ENCODE results near the gene SORBS1.

Gene SORBS1

DNA sequence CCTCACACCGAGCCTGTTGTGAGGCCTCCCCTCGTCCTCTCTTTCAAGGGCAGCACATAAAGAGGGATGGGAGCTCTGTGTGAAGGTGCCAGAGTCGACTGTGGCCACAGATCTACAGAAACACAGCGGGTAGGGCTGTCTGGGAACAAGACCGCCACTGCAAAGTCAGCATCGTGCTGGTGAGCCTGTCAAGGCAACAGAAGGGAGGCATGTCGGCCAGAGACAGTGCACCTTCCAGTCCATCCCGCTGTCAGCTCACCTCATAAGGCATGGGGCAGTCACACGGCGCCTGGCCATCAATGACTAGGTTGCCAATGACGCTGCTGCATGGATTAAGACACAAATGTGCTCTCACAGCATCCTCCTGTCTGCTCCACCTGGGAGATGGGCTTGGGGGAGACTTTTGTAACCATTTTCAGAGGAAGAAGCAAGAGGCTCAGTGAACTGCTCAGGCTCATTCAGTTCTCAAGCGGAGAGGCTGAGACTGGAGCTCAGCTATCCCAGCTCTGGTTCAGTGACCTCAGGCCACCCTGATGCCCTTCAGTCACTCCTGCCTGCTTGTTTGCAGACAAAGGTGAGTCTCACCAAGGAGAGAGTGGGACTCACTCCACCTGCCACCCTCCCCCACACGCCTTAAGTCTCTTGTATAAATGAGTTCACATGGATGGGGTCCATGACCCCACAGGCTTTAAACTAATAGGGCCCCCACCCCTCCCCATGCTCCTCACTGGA is 125.5 kb downstream of the SORBS1 start:
- DNase-seq (ENCODE audit: low read depth) = no peak

DNA sequence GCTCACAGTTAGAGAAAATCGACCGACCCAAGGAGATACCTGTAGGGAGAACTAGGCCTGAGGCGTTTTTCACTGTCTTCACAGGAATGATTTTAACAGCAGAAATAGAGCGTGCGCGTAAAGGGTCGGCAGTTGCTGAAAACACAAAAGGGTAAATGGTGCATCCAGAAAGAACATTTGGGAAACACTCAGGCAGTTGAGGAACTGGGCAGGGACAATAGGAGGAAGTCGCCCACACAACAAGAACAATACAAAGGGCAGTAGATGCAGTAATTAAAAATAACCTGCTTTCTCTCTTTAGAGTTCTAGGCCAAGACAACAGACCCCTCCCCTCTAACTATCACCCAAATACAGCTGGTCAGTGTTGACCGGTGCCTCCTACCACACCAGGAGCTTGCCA is 126.6 kb downstream of the SORBS1 start:
- DNase-seq (ENCODE audit: low read depth) = no peak

DNA sequence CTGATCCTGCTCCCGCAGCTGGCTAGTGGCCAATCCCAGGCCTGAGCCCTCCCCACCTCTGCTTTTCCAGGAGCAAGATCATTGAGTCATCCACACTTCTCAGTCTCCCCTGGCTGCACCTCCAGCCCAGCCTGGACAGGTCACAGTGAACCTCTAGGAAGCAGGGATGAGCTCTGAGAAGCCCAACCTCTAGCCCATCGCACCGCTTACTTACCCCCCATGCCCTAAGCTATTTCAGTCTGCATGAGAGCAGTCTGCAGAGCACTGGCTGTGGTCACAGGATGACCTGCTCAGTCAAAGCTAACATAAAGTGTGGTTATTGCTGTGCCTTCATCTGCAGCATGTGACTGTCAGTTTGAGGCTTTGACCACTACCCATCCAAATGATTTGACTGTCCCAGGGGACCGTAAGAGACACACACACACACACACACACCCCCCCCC is 129.2 kb downstream of the SORBS1 start:
- no peak for DNase-seq (ENCODE audit: low read depth)

GRCh38 chr10:95430231-95430951 is 130.8 kb downstream of the SORBS1 start:
- no peak for DNase-seq (ENCODE audit: low read depth)

DNA sequence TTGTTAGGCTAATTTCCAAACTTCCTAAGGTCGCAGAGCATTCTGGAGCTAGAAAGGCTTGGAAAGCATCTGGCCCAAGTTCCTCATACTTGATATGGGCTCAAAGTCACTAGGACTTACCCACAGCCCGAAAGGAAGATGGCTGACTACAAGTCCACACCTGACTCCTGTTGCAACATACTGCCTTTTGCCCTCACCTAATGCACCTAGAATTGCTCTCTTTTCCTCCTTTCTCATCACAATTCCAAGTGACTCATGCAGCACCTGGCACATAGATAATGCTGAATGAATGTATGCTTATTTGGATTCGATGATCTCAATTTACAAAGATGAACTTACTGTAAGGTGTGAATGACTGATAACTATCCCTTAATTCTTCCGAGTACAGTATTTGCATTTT is 131.5 kb downstream of the SORBS1 start:
- no peak for DNase-seq (ENCODE audit: low read depth)

DNA sequence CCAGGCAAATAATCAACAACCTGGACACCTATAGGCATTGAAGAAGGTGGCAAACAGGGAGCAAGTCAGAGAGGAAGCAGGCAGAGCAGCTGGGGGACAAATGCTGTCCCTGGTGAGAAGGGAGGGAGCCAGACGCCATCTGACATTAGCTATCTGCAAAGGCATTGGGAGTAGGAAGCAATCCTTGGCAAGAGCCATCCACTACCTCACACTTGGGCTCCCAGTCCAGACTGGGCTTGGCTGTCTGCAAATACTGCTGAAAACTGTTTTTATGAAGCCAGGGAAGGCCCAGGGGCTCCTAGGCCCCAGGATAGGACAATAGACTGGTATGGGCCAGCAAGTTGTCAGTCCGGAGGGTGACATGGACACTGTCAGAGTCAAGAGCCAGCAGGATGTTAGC is 132.5 kb downstream of the SORBS1 start:
- DNase-seq (ENCODE audit: low read depth) = no peak

DNA sequence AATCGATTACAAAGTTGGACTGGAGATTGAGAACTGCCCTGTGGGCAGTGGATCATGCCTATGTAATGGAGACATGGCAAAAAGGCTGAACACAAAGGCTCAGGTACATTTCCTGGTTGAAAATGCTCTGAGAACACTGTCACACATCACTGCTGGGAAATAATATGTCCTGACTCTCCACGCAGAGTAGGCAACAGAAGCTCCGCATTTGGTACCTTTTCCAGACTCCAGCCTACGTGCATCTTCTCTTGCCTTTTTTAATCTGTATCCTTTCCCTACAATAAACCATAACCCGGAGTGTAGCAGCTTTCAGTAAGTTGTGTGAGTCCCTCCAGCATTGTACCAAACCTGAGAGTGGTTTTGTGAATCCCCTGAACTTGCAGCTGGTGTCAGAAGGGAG is 134.7 kb downstream of the SORBS1 start:
- no peak for DNase-seq (ENCODE audit: low read depth)

- no peak for DNase-seq (ENCODE audit: low read depth)
Observed at GRCh38 chr10:95425592-95426465, 135.3 kb downstream of the SORBS1 start.

DNA sequence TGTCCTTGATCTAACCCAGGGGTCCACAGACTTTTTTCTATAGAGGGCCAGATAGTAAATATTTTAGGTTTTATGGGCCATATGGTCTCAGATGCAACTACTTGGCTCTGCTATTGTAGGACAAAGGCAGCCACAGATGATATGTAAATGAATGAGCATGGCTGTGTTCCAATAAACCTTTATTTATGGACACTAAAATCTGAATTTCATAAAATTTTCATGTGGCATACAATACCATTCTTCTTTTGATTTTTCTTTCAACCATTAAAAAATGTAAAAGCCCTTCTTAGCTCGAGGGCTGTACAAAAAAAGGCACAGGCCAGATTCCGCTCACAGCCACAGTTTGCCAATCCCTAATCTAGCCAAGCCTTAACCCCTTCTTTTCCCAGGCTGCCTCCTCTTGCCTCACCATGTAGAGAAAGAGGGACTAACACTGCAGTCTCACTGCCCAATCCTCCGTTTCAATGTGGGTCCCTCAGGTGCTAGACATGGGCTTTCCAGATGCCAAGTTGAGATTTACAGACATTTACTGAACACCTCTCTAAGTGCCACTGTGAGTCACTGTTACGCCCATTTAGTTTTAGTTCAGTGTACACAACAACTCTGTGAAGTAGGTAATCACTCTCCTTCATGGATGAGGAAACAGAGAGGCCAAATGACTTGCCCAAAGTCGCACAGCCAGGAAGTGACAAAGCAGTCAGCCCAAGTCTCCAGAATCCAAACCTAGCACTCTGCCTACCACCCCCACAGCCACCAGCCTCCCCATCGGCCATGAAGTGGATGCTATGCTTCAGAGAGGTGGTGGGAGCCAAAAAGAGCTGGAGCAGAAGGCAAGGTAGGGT is 137.8 kb downstream of the SORBS1 start:
- DNase-seq (ENCODE audit: low read depth) = no peak

DNA sequence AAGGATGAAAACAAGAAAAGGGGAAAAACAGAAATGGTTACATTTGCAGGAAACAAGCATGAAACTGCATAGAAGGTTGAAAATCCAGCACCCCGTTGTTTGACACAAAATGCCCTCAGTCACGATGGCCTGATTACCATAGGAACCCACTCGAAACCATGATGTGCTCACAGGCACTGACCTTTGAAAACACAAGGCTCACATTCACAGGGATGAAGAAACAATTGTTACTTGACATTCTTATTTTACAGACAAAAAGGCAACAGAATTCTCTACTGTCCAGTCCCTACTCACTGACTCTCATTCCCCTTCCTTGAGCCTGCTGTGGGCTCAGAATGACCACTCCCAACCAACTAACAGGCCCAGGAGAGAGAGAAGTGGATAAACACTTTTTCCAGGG is 138.9 kb downstream of the SORBS1 start:
- no peak for DNase-seq (ENCODE audit: low read depth)

DNA sequence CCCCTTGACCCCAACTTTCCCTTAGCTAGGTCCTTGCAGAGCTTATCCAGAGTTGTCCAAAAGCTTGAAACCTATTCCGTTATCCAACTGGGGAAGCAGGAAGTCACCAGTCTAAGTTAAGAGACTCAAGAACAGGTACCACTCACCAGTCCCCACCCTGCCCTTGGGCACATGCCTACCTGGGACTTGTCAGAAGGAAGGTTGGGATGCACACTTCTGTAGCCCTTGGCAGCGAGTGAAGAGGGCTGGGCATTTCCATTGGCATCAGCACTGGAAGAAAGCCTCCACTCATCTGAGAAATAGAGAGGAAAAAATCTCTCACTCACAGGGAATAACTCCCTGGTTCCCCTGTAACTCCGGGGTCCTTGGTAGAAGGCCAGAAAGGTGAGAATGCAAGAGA is 139.4 kb downstream of the SORBS1 start:
- DNase-seq (ENCODE audit: low read depth) = no peak

GRCh38 chr10:95419399-95419798 is 141.8 kb downstream of the SORBS1 start:
- DNase-seq (ENCODE audit: low read depth) = no peak

DNA sequence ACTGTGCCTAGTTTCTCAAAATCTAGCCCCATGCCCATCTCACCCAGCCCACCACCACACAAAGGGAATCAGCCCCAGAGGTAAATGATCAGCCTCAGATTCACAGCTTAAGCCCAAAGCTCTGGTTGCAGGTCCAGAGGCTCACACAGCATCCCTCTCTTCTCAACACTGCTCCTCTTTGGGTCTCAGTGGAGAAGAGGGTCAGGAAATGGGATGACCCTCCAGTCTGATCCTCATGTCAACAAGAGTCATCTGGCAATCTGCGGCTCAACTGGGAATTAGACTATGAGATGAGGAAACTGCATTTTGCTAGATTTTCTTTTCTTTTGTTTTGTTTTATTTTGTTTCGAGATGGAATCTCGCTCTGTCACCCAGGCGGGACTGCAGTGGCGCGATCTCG is 144.2 kb downstream of the SORBS1 start:
- DNase-seq (ENCODE audit: low read depth) = no peak

DNA sequence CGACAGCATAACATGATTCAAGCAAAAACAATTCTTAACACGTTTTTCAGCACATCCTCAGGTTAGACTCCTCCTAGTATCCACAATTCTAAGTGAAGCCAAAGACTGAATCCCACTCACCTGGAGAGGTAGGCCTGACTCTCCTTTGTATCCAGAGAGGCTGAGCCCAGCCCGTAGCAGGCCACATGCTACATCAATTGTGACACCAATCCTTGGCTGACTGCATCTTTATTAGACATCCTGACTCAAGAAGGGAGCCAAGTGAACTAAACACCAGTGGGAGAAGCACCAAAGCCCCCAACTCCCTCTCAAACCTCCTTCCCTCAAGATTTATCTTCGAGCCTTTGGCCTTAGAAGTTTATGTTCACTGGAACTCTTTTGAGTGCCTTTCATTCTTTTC is 144.9 kb downstream of the SORBS1 start:
- no peak for DNase-seq (ENCODE audit: low read depth)

- no peak for DNase-seq (ENCODE audit: low read depth)
Observed at GRCh38 chr10:95415621-95416031, 145.5 kb downstream of the SORBS1 start.

GRCh38 chr10:95414844-95415485 is 146.2 kb downstream of the SORBS1 start:
- no peak for DNase-seq (ENCODE audit: low read depth)

DNA sequence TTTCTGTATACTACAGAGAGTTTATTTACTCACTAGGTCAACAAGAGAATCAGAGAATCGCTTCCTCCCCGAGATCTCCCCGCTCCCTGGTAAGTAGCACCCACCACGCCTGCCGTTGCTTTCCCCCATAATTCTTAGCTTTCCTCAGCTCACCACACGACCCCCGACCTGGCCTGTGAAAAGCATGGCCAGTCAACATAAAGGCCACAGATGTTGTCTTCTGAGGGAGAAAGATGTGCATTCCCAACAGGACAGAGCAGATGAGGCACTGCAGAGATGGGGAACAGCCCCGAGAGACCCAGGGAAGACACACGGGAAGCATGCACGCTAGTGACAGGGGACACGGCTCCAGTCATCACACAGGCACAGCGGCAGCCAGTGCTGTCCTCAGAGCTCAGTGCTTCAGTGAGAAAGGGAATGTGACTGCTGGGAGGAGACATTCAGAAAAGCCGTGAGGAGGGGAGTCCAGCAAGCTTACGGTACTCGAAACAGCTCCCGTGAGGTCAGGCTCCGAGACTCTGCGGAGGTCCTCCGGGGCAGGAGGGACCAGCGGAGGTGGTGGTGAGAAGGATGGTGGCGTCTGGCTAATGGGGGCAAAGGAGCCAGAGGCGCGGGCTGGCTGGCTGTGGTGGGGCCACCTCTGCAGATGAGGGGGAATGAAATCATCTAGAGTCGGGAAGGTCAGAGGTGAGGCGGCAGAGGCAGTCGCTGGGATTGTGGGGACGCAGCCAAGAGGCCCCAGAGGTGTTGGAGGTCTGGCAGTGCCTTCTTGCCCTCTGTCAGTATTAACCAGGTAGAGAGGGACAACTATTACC is 146.9 kb downstream of the SORBS1 start:
- DNase-seq (ENCODE audit: low read depth) = no peak

DNA sequence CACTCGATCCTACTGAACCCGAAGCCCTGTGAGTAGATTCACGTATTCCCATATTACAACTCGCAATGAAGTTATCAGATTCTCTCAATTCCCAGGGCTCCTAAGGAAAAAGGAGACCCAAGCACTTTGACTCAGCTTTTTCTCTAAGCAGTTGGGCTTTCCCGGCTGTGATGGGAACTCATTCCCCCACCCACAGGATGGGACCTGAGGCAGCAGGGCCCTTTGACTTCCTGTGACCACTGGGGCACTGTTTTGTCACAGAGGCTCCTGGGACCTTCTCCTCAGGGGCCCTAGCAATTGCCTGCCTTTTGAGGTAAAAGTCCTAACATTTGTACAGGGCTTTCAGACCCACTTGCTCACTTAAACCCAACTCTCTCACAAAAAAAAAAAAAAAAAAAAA is 147.6 kb downstream of the SORBS1 start:
- no peak for DNase-seq (ENCODE audit: low read depth)

- no peak for DNase-seq (ENCODE audit: low read depth)
Observed at GRCh38 chr10:95411635-95412034, 149.5 kb downstream of the SORBS1 start.
